GM21717 (cell line): ENCODE results near the gene ETV5.
"Not testable (repeated sequence)": the region's sequence is repeated elsewhere in the genome, so short reads cannot be mapped to it uniquely, and the experiment has no call there.

Experiments used
- ATAC-seq: cut with Tn5 transposase; IDR thresholded peaks from one replicate; pipeline ENCODE4 v1.9.1; 2021; ENCODE audit warnings: mild to moderate bottlenecking, moderate library complexity; ENCODE audit not compliant: unreplicated experiment

The ETV5 gene

DNA sequence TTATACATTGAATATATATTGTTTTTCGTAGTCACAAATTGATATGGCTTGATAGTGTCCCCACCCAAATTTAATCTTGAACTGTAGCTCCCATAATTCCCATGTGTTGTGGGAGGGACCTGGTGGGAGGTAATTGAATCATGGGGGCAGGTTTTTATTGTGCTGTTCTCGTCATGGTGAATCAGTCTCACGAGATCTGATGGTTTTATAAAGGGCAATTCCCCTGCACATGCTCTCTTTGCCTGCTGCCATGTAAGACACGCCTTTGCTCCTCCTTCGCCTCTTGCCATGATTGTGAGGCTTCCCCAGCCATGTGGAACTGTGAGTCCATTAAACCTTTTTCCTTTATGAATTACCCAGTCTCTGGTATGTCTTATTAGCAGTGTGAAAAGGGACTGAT, 82.9 kb downstream of the ETV5 start:
- not testable (repeated sequence) for ATAC-seq

DNA sequence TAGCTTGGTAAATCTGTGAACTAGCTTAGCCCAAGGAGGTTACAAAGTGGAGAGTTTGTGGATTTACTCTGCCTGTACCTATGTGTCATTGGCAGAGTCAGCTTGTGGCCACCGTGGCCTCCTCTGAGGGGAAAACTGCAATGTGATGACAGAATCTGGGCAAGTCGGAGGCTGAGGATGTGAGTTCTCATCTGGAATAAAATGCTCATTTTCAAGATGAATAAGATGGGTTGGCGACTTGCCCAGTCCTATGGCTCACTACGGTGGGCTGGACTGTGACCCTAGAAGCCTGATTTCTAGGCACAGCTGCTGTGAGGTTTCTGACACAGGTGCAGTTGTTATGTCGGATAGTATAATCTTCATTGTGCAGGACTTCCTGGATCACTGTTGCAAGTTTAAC, 83.7 kb downstream of the ETV5 start:
- no peak for ATAC-seq

DNA sequence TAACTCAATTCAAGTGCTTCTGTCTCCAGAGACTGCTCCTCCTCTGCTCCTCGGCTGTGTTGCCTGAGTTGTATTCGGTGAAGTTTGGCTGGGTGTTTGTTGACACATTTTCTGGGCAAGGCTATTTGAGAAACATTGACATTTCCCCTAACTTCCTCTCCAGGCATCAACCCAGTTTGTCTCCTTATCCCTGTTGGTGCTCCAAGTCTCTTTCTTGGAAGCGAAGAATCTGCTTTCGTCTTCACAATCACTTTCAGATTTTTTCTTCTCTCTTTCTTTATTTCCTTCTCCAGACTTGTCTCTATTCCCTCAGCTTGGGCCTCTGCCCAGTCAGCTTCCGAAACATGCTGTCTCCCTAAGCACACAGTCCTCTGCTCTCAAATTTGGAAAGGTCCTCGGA, 84.7 kb downstream of the ETV5 start:
- no peak for ATAC-seq

DNA sequence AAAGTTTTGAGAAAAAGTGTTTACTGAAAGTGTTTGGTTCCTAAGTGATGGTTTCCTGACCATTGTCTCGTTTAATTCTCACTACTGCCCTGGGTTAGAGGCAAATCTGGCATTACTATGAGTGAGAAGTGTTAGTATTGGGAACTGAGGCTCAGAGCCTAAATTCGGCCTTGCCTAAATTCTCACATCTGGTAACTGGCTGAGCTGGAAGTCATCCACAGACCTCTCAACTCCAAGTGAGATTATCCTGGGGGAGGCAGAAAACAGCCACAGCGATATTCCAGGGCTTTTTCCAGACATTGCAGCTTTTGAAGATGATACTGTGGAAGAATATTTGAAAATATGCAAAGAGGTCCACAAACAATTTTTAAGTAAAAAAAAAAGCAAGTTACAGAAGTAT, 86.0 kb downstream of the ETV5 start:
- ATAC-seq: no peak

DNA sequence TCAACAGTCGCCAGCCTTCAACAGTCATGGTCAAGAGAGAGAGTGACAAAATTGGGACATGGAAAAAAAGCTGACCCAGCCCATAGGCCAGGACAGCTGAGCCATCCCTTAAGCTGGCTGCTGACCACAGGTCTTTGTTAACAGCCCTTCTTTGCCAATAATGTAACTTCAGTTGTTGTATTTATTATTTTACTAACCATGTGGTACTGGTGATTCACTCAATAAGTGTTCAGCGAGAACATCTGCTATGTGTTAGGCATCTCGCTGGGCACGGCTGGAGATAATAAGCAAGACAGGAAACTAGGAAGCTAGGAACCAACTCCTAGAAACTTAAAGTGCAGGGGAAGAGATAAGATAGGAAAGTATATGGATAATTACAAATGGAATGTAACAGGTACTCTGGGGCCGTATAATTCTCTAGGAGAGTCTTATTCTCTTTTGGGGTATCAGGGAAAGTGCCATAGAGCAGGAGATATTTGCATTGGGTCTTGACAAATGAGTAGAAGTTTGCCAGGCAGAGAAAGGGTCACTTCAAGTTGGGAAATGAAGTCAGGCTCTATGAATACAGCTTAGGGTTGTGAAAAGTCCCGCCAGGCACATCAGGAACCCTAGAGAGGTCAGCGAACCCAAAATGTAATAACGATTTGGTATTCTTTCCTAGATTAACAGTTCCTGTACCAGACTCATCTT, 87.1 kb downstream of the ETV5 start:
- no peak for ATAC-seq

DNA sequence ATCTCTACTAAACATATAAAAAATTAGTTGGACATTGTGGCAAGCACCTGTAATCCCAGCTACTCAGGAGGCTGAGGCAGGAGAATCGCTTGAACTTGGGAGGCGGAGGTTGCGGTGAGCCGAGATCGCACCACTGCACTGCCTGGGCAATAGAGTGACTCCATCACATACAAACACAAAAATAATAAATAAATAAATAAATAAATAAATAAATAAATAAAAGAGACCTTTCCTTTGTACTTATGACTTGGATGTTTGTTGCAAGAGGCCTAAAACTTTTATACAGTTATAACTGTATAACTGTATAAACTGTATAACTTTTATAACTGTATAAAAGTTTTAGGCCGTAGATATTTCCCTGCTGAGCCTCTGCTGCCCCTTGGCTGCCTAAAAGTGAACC, 87.6 kb downstream of the ETV5 start:
- ATAC-seq: not testable (repeated sequence)

DNA sequence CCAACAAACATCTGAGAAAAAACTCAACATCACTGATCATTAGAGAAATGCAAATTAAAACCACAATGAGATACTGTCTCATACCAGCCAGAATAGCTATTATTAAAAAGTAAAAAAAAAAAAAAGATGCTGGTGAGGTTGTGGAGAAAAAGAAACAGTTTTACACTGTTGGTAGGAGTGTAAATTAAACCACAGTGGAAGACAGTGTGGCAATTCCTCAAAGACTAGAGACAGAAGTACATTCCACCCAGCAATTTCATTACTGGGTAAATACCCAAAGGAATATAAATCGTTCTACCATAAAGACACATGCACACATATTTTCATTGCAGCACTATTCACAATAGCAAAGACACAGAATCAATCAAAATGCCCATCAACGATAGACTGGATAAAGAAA, 89.6 kb downstream of the ETV5 start:
- ATAC-seq: not testable (repeated sequence)

DNA sequence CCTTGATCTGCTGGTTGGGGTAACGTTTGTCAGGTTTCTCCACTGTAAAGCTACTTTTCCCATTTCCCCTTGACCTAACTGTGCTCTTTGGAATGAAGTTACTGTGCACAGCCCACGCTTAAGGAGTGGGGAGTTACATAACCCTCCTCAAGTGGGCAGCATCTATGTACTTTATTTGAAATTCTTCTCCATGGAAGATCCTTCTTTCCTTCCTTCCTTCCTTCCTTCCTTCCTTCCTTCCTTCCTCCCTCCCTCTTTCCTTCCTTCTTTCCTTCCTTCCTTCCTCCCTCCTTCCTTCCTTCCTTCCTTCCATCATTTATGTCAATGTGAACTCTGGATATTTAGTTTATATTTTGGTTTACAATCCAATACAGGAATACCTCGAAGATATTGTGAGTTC, 94.0 kb downstream of the ETV5 start:
- no peak for ATAC-seq

DNA sequence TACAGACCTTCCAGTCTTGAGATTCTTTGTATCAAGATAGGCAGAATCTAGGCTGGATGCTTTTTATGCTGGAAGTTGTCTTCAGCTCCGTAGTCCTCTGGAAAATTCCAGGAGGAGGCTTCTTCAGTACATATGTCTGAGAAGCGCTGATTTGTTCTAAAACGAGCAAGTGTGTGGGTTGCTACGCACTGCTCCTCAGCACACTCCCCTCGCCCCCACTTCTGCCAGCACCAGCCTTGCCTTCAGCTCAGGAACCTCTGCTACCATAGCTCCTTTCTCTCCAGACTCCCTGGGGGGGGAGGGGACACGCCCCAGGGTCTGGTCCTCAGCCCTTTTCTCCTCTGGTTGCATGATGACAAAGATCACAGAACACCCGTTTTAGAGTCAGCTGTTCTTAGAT, 95.6 kb downstream of the ETV5 start:
- no peak for ATAC-seq

DNA sequence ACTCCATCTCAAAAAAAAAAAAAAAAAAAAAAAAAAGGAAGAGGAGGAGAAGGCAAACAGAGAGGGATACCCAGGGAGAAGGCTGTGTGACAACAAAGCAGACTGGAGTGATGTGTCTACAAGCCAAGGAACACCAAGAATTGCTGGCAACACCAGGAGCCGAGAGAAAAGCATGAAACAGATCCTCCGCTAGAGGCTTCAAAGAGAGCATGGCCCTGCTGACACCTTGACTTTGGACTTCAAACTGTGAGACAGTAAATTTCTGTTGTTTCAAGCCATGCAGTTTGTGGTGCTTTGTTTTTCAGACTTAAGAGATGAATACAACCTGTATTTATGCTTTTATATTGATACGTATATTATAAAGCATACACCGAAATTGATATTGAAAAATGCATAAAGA, 96.8 kb downstream of the ETV5 start:
- no peak for ATAC-seq

DNA sequence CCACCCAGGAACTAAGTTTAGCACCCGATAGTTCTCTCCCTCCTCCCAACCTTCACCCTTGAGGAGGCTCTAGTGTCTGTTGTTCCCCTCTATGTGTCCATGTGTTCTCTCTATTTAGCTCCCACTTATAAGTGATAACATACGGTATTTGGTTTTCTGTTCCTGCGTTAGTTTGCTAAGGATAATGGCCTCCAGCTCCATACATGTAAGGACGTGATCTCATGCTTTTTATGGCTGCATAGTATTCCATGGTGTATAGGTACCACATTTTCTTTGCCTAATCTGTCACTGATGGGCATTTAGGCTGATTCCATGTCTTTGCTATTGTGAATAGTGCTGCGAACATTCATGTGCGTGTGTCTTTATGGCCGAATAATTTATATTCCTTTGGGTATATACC, 104.2 kb downstream of the ETV5 start:
- no peak for ATAC-seq

DNA sequence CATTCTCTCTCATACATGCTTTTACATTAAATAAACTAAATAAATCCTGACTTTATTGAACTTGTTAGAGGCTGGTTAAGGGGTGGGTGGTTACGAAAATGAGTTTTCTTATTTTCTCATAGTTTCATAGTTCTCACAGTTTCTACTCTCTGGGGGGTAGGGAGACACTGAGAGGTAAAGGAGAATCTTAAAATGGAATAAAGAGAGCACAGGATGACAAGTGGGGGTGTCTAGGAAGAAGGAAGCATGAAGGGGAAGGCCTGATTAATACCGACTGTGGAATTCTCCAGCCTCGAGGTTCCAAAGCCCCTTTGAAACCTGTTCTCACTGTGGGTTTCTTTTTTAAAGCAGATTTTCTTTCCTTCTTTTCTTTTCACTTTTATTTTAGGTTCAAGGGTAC, 104.7 kb downstream of the ETV5 start:
- ATAC-seq: no peak

DNA sequence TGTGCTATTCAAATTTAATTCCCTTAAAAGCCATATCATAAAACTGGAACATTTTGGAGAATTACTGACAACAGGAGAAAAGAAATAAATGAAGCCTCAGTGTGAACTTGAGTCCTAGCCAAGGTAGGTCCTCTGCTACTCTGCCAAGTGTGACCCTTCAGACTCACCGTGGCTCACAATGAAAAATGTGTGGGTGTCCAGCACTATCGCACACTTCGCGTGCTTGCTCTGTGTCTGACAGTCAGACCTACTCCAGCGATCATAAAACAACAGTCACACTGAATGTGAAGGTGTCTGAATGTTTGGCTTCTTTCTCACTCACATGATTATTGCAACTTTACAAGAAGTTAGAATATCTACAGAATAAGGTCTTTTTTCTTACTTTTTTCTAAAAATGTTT, 105.3 kb downstream of the ETV5 start:
- ATAC-seq: no peak

DNA sequence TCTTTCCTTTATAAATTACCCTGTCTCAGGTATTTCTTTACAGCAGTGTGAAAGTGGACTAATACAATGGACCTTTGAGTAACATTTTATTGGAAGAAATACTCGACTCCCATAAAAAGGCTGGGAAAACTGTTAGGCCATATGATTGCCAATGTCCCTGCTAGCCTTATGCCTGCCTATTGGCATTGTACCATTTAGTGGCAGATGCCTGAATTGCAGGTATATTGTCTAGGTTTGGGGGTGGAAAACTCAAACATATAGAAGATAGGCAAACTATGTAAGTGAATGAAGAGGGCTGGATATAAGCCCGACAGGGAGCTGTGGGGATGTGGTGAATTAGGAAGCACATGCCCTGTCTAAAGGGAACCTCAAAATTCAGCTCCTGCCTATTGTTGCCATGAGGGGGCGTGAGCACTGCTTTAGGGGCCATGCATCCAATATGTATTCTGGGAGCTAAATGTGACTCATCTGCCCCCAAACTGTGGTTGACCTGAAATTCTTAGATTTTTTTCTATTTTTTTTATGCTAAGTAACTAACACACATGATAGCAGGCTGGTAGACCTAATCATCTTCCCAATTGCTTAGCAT, 105.9 kb downstream of the ETV5 start:
- ATAC-seq: no peak

DNA sequence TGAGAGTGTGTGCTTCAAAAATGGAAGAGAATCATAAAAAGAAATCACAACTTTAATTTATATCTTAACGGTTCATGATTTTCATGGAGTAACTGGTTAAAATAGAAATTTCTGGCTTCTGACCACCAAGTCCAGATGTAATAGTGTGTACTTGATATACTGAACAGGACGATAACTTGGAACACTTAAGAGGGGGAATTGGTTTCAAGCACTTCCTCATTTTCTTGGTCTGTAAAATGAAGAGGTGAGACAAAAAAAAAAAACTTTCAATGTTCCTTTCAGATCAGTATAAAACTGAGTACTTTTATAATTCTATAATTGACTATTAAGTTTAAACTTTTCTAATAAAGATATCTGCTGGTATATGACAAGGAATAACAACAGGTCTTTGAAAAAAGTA, 107.0 kb downstream of the ETV5 start:
- no peak for ATAC-seq

DNA sequence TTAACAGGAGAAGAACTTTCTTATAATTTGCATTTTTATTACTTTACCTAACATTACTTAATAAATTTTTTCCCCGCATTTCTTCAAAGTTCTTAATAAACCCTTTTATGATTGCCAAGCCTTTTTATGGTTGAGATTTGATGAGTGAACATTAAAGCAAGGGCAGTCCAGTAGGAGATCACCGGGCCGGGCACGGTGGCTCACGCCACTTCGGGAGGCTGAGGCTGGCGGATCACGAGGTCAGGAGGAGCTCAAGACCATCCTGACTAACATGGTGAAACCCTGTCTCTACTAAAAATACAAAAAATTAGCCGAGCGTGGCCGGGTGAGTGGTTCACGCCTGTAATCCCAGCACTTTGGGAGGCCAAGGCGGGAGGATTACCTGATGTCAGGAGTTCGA, 109.7 kb downstream of the ETV5 start:
- no peak for ATAC-seq

DNA sequence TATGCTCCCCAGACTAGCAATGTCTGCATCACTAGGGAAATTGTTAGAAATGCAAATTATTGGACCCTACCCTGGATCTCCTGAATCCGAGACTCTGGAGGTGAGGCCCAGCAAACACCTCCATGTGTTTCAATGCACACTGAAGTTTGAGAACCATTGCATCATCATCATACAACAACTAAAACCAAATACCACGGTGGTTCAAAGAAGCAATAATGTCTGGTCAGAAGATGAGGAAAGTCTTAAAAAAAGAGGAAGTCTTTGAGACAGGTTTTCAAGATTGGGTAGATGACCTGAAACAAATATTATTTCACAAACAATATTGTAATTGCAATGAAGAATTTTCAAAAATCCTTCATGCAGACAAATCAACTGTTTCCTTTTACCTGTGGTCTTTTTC, 110.8 kb downstream of the ETV5 start:
- no peak for ATAC-seq

DNA sequence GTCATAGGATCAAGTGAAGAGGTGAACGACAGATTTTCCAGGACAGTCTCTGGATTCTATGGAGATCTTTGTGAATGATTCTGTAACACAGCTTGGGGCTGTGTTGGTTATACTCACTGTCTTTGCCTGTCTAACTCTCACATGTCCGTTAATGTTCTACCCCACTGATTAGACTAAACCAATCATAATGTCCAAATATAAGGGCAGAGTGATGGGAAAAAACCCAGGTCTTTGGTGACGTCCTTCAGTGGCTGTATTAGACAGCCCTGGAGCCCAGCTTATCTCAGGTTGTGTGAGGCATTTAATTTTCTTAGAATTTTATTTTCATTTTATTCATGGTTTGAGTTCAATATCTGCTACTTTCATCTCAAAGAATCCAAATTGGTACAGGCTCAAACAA, 111.8 kb downstream of the ETV5 start:
- no peak for ATAC-seq
